Activated CD4-positive, CD25-positive, alpha-beta regulatory T cell treated with anti-CD3 and anti-CD28 coated beads, Interleukin-2, amount 50 U/mL, for 24 hours (primary cell): Measurements from ENCODE around the gene ARL11.
"Not testable (repeated sequence)": the region's sequence is repeated elsewhere in the genome, so short reads cannot be mapped to it uniquely, and the experiment has no call there.

Experiments
- ATAC-seq, 2 donors: fragments of 150-1000 bp; cut with Tn5 transposase; one replicate each; pipeline ENCODE4 v1.10.0; 2021; ENCODE audit warnings: mild to moderate bottlenecking in 1 of 2, moderate library complexity in 1 of 2

Gene ARL11

DNA sequence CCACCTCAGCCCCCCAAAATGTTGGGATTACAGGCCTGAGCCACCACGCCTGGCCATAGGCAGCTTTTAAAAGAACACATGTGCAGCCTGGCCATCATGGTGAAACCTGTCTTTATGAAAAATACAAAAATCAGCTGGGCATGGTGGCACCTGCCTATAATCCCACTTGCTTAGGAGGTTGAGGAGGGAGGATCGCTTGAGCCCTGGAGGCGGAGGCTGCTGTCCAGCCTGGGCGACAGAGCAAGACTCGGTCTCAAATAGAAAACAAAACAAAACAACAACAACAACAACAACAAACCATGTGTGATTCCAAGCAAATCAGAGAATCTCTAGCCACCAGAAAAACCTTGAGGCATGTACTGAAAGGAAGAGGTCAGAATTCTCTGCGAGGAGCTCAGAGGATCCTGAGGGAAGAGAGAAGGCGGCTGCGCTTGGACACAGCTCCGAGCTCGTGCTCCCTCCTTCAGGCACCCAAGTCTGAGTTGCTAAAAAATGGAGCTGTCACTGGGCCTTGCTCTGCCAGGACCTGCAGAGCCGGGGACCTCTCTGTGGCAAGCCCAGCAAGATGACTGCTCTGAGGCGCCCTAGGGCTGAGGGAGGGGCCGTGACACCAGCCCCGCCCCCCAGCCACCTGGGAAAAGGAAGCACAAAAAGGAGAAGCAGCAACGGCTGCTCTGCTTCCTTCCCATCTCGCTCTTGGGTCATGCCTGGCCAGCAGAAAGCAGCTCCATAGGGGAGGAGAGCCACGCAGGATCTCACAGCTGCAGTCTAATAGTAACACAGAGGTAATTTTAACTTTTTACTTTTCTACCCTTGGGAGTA is at the start of gene ARL11:
Gene ARL11 (plus strand): TSS at position 677 of the 822 bp plus-strand sequence. CDS start 1,941 bp downstream, outside the sequence.
- peak; percentile 63 to 84 for ATAC-seq

GRCh38 chr13:49579501-49579900 is 48.8 kb upstream of the ARL11 start:
- ATAC-seq = no peak

GRCh38 chr13:49580980-49581680 is 47.2 kb upstream of the ARL11 start:
- no peak for ATAC-seq

GRCh38 chr13:49584771-49585182 is 43.5 kb upstream of the ARL11 start:
- peak in 1 of 2 donors; percentile 5 for ATAC-seq

- peak; percentile 97 to 98 for ATAC-seq
These were observed 42.8 kb upstream of the ARL11 start, which contains the start of gene RCBTB1 for GRCh38 chr13:49585220-49586157. Gene RCBTB1, minus strand, starts transcription at chr13:49585558. Its CDS starts 18,279 bp downstream, at chr13:49567279.

DNA sequence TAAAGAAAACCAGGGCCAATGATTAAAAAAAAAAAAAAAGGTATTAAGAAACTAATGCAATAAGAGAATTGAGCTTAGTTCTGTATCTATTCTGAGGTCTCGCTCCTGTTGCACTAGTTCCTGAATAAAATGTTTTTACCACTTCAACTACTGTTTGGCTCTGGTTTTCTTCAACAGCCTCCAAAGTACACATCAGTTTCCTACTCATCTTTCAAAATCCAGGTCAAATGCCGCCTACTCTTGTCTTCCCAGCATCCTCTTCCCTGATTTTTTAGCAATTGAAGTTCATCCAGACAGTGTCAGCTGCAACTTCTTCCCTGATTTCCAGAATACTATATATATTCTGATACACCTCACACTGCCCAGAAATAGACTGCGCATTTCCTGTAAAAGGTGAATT is 41.6 kb upstream of the ARL11 start:
- no peak for ATAC-seq

DNA sequence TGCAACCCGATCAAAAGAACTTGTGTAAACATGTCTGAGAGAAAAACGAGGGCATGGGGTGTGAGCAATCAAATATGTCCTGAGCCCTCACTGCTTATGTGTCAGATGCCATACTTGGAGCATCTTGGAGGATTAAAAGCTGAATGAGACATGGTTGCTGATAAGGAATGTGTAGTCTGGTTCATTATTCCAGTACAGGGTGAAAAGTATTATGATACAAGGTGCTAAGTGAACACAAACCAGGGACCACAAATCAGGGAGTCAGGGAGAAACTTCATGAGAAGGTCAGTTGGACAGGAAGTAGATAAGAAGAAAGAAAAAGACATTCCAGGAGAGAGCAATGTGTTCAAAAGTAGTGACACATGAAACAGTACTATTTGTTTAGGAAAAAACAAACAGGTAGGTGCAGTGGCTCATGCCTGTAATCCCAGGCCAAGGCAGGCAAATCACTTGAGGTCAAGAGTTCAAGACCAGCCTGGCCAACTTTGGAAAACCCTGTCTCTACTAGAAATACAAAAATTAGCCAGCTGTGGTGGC is 40.9 kb upstream of the ARL11 start:
- no peak for ATAC-seq

DNA sequence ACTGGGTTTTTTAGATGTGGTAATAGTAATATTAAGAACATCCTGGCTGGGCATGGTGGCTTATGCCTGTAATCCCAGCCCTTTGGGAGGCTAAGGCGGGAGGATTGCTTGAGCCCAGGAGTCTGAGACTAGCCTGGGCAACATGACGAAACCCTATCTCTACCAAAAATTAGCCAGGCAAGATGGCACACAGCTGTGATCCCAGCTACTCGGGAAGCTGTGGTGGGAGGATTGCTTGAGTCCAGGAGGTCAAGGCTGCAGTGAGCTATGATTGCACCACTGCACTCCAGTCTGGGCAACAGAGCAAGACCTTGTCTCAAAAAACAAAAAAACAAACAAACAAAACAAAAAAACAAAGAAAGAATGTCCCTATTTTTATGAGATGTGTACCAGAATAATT is 37.6 kb upstream of the ARL11 start:
- not testable (repeated sequence) for ATAC-seq

DNA sequence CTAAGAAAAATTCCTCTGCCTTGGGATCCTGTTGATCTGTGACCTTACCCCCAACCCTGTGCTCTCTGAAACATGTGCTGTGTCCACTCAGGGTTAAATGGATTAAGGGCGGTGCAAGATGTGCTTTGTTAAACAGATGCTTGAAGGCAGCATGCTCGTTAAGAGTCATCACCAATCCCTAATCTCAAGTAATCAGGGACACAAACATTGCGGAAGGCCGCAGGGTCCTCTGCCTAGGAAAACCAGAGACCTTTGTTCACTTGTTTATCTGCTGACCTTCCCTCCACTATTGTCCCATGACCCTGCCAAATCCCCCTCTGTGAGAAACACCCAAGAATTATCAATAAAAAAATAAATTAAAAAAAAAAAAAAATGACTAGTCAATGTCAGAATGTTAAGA is 34.4 kb upstream of the ARL11 start:
- ATAC-seq = not testable (repeated sequence)

- no peak for ATAC-seq
These were observed 33.7 kb upstream of the ARL11 start for GRCh38 chr13:49594576-49594975.

GRCh38 chr13:49596221-49596620 is 32.1 kb upstream of the ARL11 start:
- ATAC-seq = no peak

- no peak for ATAC-seq
These were observed 31.2 kb upstream of the ARL11 start for GRCh38 chr13:49597043-49597641.

- ATAC-seq = no peak
These were observed 26.3 kb upstream of the ARL11 start for GRCh38 chr13:49602005-49602404.

DNA sequence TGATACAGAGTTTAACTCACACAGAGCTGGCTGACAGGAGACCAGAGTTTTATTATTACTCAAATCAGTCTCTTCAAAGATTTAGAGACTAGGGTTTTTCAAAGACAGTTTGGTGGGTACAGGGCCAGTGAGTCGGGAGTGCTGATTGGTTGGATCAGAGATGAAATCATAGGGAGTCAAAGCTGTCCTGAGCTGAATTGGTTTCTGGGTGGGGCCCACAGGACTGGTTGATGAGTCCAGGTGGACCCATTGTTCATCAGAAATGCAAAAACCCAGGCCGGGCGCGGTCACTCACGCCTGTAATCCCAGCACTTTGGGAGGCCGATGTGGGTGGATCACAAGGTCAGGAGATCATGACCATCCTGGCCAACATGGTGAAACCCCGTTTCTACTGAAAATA is 25.7 kb upstream of the ARL11 start:
- not testable (repeated sequence) for ATAC-seq

- ATAC-seq = no peak
These were observed 23.7 kb upstream of the ARL11 start for GRCh38 chr13:49604570-49604969.

DNA sequence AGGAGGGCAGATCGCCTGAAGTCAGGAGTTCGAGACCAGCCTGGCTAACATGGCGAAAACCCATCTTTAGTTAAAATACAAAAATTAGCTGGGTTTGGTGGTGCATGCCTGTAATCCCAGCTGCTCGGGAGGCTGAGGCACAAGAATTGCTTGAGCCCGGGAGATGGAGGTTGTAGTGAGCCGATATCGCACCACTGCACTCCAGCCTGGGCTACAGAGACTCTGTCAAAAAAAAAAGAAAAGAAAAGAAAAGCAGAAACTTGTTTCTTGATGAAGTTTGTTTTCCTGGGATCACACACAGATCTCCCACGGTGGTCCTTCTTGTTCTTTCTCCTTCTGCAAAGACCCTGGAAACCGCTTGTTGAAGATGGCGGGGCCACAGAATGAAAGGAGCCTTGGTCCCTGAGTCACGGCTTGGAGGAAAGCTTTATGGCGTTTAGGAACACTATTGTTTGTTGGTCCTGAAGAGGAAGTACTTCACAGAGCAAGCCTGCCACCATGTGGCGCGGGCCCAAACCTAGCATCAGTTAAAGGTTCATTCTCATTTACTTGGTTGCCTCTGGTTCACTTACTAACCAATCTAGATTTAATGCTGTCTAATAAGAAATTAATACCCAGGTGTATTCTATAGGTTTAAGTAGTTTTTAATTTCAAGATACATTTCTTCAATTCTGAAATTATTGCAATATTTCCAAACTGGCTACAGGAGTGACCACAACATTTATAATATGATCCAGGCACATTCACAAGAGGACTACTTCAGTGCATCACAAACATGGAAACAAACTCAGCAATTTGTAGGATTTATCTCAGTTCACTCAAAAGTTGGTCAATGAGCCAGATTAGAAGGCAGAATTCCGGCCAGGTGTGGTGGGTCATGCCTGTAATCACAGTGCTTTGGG is 21.3 kb upstream of the ARL11 start:
- ATAC-seq = peak; percentile 96 to 98

- no peak for ATAC-seq
These were observed 20.5 kb upstream of the ARL11 start for GRCh38 chr13:49607761-49608160.

- ATAC-seq = no peak
These were observed 19.5 kb upstream of the ARL11 start for GRCh38 chr13:49608651-49609331.

DNA sequence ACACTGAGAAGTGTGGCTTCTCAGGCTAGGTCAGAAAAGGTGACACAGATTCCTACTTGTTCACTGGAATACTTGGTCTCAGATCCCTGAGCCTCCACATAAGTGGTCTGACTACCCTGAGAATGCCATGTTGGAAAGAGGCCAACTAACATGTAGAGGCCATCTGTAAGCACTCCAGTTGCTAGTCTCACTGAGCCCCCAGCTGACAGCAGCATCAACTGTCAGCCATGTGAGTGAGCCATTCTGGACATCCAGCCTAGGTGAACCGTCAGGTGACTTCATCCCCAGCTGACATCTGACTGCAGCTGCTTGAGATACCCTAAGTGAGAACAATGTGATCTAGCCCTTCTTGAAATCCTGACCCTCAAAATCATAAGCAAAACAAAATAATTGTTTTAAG is 18.1 kb upstream of the ARL11 start:
- no peak for ATAC-seq

DNA sequence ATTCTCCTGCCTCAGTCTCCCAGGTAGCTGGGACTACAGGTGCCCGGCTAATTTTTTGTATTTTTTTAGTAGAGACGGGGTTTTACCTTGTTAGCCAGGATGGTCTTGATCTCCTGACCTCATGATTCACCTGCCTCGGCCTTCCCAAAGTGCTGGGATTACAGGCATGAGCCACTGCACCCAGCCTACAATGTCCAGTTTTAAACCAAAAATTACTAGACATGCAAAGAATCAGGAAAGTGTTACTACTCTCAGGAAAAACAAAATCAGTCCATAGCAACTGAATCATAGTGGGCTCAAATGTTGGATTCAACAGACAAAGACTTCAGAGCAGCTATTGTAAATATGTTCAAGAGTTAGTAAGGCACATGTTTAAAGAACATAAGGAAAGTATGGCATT is 16.3 kb upstream of the ARL11 start:
- not testable (repeated sequence) for ATAC-seq
